ENCODE results near the gene ANAPC2.

Gene ANAPC2

DNA sequence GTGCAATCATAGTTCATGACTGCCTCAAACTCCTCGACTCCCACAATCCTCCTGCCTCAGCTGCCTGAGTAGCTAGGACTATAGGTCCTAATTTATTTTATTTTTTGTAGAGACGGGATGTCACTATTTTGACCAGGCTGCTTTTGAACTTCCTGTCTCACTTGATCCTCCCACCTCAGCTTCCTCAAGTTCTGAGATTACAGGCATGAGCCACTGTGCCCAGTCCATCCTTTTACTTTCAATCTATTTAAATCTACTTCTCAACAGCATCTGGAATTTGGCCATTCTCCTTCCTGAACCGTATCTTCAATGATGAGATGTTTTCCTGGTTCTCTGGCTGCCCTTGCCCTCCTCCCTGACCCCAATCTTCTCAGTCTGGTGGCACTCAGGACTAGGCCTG lies 61.6 kb downstream of the ANAPC2 start:
- peak overlapping the region; percentile 91 for H3K9ac ChIP-seq (ENCODE audit: low read depth, low read length)
- no peak for ATAC-seq (ENCODE audit: insufficient read depth, low read depth)

More for the DNA sequence above, 61.6 kb downstream of the ANAPC2 start:
- Histone ChIP-seq H3K79me2 (ENCODE audit: insufficient read depth, low read length) (peaks cover 40% of the 10 kb centered on the region), H3K27ac (ENCODE audit: low read length) (peak overlapping the region; percentile 91), H3K9me3 (ENCODE audit: insufficient read depth, low read length, severe bottlenecking) (no peaks in the 10 kb centered on the region), H3K4me2 (ENCODE audit: insufficient read depth, low read length) (peak overlapping the region; percentile 87), H3K36me3 (ENCODE audit: insufficient read depth, low read length) (no peaks in the 10 kb centered on the region; the same call in 1 of the 2 replicates), H3K4me3 (ENCODE audit: low read depth in 1 of 2, low read length in 2 of 2) (peak overlapping the region; percentile 85 to 98; a peak in 3 of 4 replicates), H3K4me1 (ENCODE audit: insufficient read depth, low read length) (peaks cover 47% of the 10 kb centered on the region), H2AFZ (ENCODE audit: low read depth, low read length) (peak overlapping the region; percentile 70; the same call in 1 of the 2 replicates), H3K27me3 (ENCODE audit: insufficient read depth, low read length, poor library complexity) (no peaks in the 10 kb centered on the region), H4K20me1 (ENCODE audit: insufficient read depth, low read length) (no peaks in the 10 kb centered on the region)
- DNase-seq, result no peak
- TF ChIP-seq, protein P1, sequence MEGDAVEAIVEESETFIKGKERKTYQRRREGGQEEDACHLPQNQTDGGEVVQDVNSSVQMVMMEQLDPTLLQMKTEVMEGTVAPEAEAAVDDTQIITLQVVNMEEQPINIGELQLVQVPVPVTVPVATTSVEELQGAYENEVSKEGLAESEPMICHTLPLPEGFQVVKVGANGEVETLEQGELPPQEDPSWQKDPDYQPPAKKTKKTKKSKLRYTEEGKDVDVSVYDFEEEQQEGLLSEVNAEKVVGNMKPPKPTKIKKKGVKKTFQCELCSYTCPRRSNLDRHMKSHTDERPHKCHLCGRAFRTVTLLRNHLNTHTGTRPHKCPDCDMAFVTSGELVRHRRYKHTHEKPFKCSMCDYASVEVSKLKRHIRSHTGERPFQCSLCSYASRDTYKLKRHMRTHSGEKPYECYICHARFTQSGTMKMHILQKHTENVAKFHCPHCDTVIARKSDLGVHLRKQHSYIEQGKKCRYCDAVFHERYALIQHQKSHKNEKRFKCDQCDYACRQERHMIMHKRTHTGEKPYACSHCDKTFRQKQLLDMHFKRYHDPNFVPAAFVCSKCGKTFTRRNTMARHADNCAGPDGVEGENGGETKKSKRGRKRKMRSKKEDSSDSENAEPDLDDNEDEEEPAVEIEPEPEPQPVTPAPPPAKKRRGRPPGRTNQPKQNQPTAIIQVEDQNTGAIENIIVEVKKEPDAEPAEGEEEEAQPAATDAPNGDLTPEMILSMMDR (IDR thresholded peaks at IDR 0.05; ENCODE audit: borderline replicate concordance, extremely low read depth, low read length, poor library complexity, severe bottlenecking), result no peak
- no peak for TF ChIP-seq EZH2 (IDR thresholded peaks at IDR 0.05; ENCODE audit: borderline replicate concordance, low read depth, low read length, severe bottlenecking)

Measured in DND-41 (cell line).